Psoas muscle (tissue), 8 donors: Measurements from ENCODE around the gene EHMT1. TPM values are rescaled to one million over a fixed set of nuclear protein-coding genes. Genes with fewer than 3 reads are reported as not detected.

Experiments
- ATAC-seq, 4 donors: fragments of 200-7000 bp; cut with Tn5 transposase; one replicate each; pipeline ENCODE4 v1.9.1; 2020; ENCODE audit warnings: moderate library complexity in 3 of 4, mild to moderate bottlenecking in 2 of 4
- DNase-seq, 2 donors: peaks; one replicate each; pipeline ENCODE4 v3.0.0-alpha.2; 2020
- H3K27ac ChIP-seq: fragments of 200-600 bp; one replicate; pipeline ENCODE4 v1.8.0; 2022
- H3K27me3 ChIP-seq, 3 donors: fragments of 200-600 bp in 1 of 3; one replicate each; pipeline versions ENCODE4 v1.6.1 to v1.8.0; 2013 to 2022; ENCODE audit warnings: low read length in 2 of 3, mild to moderate bottlenecking in 2 of 3, moderate library complexity in 1 of 3; ENCODE audit not compliant: insufficient read depth in 3 of 3
- H3K36me3 ChIP-seq, 2 donors: fragments of 200-600 bp in 1 of 2; one replicate each; pipeline versions ENCODE4 v1.6.1 to v1.8.0; 2013 to 2022; ENCODE audit warnings: low read depth in 1 of 2, mild to moderate bottlenecking in 1 of 2, moderate library complexity in 1 of 2; ENCODE audit not compliant: insufficient read depth in 1 of 2
- H3K4me1 ChIP-seq: fragments of 200-600 bp; one replicate; pipeline ENCODE4 v1.8.0; 2022
- H3K4me3 ChIP-seq: fragments of 200-600 bp; one replicate; pipeline ENCODE4 v1.8.0; 2022; ENCODE audit warnings: mild to moderate bottlenecking
- H3K9me3 ChIP-seq: fragments of 200-600 bp; one replicate; pipeline ENCODE4 v1.8.0; 2022
- CTCF ChIP-seq: fragments of 200-600 bp; IDR thresholded peaks from one replicate; pipeline ENCODE4 v1.8.0; 2022; ENCODE audit warnings: antibody characterized with exemption
- WGBS, 3 donors: extraction: QIAGEN DNeasy Blood & Tissue Kit; methylation state at CpG; one replicate each; pipeline versions ENCODE4 v1.1.6 to v1.1.7; 2013; 5-methylcytosine and 5-hydroxymethylcytosine counted together
- intact Hi-C, 2 donors: fragments of 100-400 bp; cut with DNase I; formaldehyde crosslinking; loops; one replicate each; pipeline versions ENCODE4 v1.11.0 to v1.14.2; 2022
- polyA plus RNA-seq, 3 donors: library from polyadenylated mRNA; stranded (reverse); fragments of 200-250 nt; gene quantifications; one replicate each; pipeline ENCODE4 v1.2.3, GENCODE V29; 2013
- total RNA-seq, 4 donors: library from RNA; stranded (reverse); fragmentation: NEBNext Ultra II Directional in 2 of 4; extraction: Animal tissue kit (Norgen Biotek cat#: 25700) in 2 of 4; gene quantifications; one replicate each; pipeline versions ENCODE4 v1.2.1 to v1.2.4, GENCODE V29; 2021 to 2023
- donor health status: healthy with polysubstance abuse.
- donor health status: DM: no; HTN: no; CAD: no; lungs with moderate emphysema.
- donor health status: Bipolar disorder and iron deficiency.
- donor health status: healthy.
- donor health status: DM: yes; HTN: yes; CAD: no.
- donor health status: DM: no; HTN: no; CAD: no.
- donor health status: DM: no; HTN: no; CAD: no.
- donor health status: DM: yes; HTN: yes; CAD: no.

The EHMT1 gene
- total and polyA plus RNA-seq, 7 donors, result 29.0 to 49.6 (median 31.2) TPM

GRCh38 chr9:137613259-137613658 lies 5.5 kb upstream of the EHMT1 start:
- TF ChIP-seq CTCF, result no peak
- intact Hi-C loops, result no loop called here
- 79 to 84% (median 83%) methylated on average over 5 of the region's 5 CpGs for whole genome bisulfite sequencing, 3 donors

GRCh38 chr9:137613738-137614523 lies 4.9 kb upstream of the EHMT1 start:
- H3K4me3 ChIP-seq, result no peak overlapping the region
- H3K27me3 ChIP-seq, result no peaks in the 10 kb centered on the region
- intact Hi-C loops, result no loop called here
- peaks cover 6 to 40% of the 10 kb centered on the region in 2 donors for H3K36me3 ChIP-seq
- H3K9me3 ChIP-seq, result no peaks in the 10 kb centered on the region
- 82 to 93% (median 90%) methylated on average over 27 of the region's 27 CpGs for WGBS, 3 donors
- ATAC-seq, result no peak
- no peak for DNase-seq
- H3K4me1 ChIP-seq, result peaks cover 19% of the 10 kb centered on the region
- no peak for TF ChIP-seq CTCF
- no peak overlapping the region for H3K27ac ChIP-seq

More at GRCh38 chr9:137613259-137613658, 5.5 kb upstream of the EHMT1 start:
- Histone ChIP-seq H3K36me3 (peaks cover 6 to 40% of the 10 kb centered on the region in 2 donors), H3K4me1 (peaks cover 19% of the 10 kb centered on the region), H3K9me3 (no peaks in the 10 kb centered on the region), H3K4me3 (no peak overlapping the region), H3K27ac (no peak overlapping the region), H3K27me3 (no peaks in the 10 kb centered on the region)
- ATAC-seq, result no peak
- DNase-seq, result no peak

- no peak for TF ChIP-seq CTCF
- Histone ChIP-seq H3K4me1 (peaks cover 22% of the 10 kb centered on the region), H3K27ac (no peak overlapping the region), H3K36me3 (peaks cover 6 to 40% of the 10 kb centered on the region in 2 donors), H3K9me3 (no peaks in the 10 kb centered on the region), H3K4me3 (no peak overlapping the region), H3K27me3 (no peaks in the 10 kb centered on the region)
- DNase-seq, result no peak
- intact Hi-C loops, result no loop called here
- ATAC-seq, result no peak
- WGBS, 3 donors, result 91 to 94% (median 93%) methylated on average over 23 to 25 of the region's 25 CpGs
Measured at GRCh38 chr9:137614631-137615386, 4.0 kb upstream of the EHMT1 start.

- H3K9me3 ChIP-seq, result no peaks in the 10 kb centered on the region
- H3K27ac ChIP-seq, result no peak overlapping the region
- H3K4me3 ChIP-seq, result no peak overlapping the region
- intact Hi-C loops, result no loop called here
- H3K36me3 ChIP-seq, result peaks cover 6 to 40% of the 10 kb centered on the region in 2 donors
- WGBS, 3 donors, result 85 to 91% (median 88%) methylated on average over 19 of the region's 19 CpGs
- ATAC-seq, result no peak
- H3K4me1 ChIP-seq, result peaks cover 28% of the 10 kb centered on the region
- H3K27me3 ChIP-seq, result no peaks in the 10 kb centered on the region
- DNase-seq, result no peak
- no peak for TF ChIP-seq CTCF
Measured at GRCh38 chr9:137615387-137615871, 3.4 kb upstream of the EHMT1 start.
